Fibroblast of lung (primary cell): ENCODE results near the gene GABRB3. TPM values are rescaled to one million over a fixed set of nuclear protein-coding genes. Genes with fewer than 3 reads are reported as not detected.

Experiments
- DNase-seq, 2 donors: peaks; one replicate each; pipeline versions ENCODE4 v3.0.0 to v3.0.0-alpha.2; 2010; ENCODE audit warnings: low read depth in 2 of 2
- H2AFZ ChIP-seq: 2 replicates; pipeline ENCODE4 v1.5.1; 2012; ENCODE audit warnings: low read length, control low read depth, inconsistent platforms
- H3K27ac ChIP-seq: 2 replicates; pipeline ENCODE4 v1.5.1; 2011; ENCODE audit warnings: low read length, control low read depth; ENCODE audit not compliant: insufficient read depth
- H3K27me3 ChIP-seq: 2 replicates; pipeline ENCODE4 v1.5.1; 2011; ENCODE audit warnings: mild to moderate bottlenecking, low read length; ENCODE audit not compliant: control insufficient read depth, insufficient read depth
- H3K36me3 ChIP-seq: 2 replicates; pipeline ENCODE4 v1.5.1; 2011; ENCODE audit warnings: low read length; ENCODE audit not compliant: control insufficient read depth, insufficient read depth
- H3K4me1 ChIP-seq: 2 replicates; pipeline ENCODE4 v1.5.1; 2011; ENCODE audit warnings: low read length; ENCODE audit not compliant: control insufficient read depth, insufficient read depth; ENCODE audit errors: extremely low read depth
- H3K4me2 ChIP-seq: 2 replicates; pipeline ENCODE4 v1.5.1; 2011; ENCODE audit warnings: low read length, control low read depth; ENCODE audit not compliant: insufficient read depth; ENCODE audit errors: extremely low read depth
- H3K4me3 ChIP-seq, 4 experiments: fragments of 200-600 bp in 1 of 4; sonication (generic) in 1 of 4; replicated peaks in 1 of 4; 2 replicates each; pipeline ENCODE4 v1.5.1; 2011 to 2016; ENCODE audit warnings: low read length in 4 of 4, low read depth in 3 of 4, mild to moderate bottlenecking in 3 of 4, control low read depth in 2 of 4, inconsistent platforms in 1 of 4, mixed read lengths in 1 of 4; ENCODE audit not compliant: insufficient read depth in 1 of 4; ENCODE audit errors: control extremely low read depth in 1 of 4
- H3K79me2 ChIP-seq: 2 replicates; pipeline ENCODE4 v1.5.1; 2012; ENCODE audit warnings: mild to moderate bottlenecking, low read length, inconsistent platforms; ENCODE audit not compliant: control insufficient read depth, insufficient read depth
- H3K9ac ChIP-seq: 2 replicates; pipeline ENCODE4 v1.5.1; 2011; ENCODE audit warnings: mild to moderate bottlenecking, low read length, control low read depth; ENCODE audit not compliant: insufficient read depth
- H3K9me3 ChIP-seq: 2 replicates; pipeline ENCODE4 v1.5.1; 2012; ENCODE audit warnings: low read depth, low read length; ENCODE audit not compliant: control insufficient read depth, insufficient read depth
- H4K20me1 ChIP-seq: 2 replicates; pipeline ENCODE4 v1.5.1; 2011; ENCODE audit warnings: low read length; ENCODE audit not compliant: control insufficient read depth, insufficient read depth; ENCODE audit errors: extremely low read depth
- CTCF ChIP-seq, 2 donors: IDR thresholded peaks in 1 of 2; conservative IDR thresholded peaks in 1 of 2; 1 replicate in 1 of 2; 2 replicates in 1 of 2; pipeline ENCODE4 v1.5.1; 2011 to 2012; ENCODE audit warnings: low read length in 2 of 2, control low read depth in 1 of 2, inconsistent platforms in 1 of 2, low read depth in 1 of 2, mild to moderate bottlenecking in 1 of 2
- EZH2 ChIP-seq: IDR thresholded peaks from 2 replicates; pipeline ENCODE4 v1.5.1; 2012; ENCODE audit warnings: low read length, control low read depth, mild to moderate bottlenecking; ENCODE audit errors: missing control alignments
- polyA plus RNA-seq, 2 donors: library from polyadenylated mRNA; depleted of rRNA in 1 of 2; stranded (reverse) in 1 of 2; unstranded in 1 of 2; fragments of >200 nt; gene quantifications; 2 replicates each; pipeline ENCODE4 v1.2.1, GENCODE V29; 2011 to 2012; ENCODE audit warnings: missing spikeins in 1 of 2
- total RNA-seq: library from RNA; depleted of rRNA; stranded (reverse); fragments of >200 nt; gene quantifications from 2 replicates; pipeline ENCODE4 v1.2.1, GENCODE V29; 2014

Gene GABRB3
- total and polyA plus RNA-seq, 2 donors (not counting 1 experiment from before 2014, with no cell fraction given), result 1.1 to 1.5 TPM

GRCh38 chr15:26739791-26740190, 33.1 kb downstream of the GABRB3 start:
- Histone ChIP-seq H4K20me1 (no peaks in the 10 kb centered on the region), H3K9ac (no peak overlapping the region), H3K27me3 (no peaks in the 10 kb centered on the region), H3K9me3 (no peaks in the 10 kb centered on the region), H2AFZ (no peak overlapping the region), H3K27ac (no peak overlapping the region), H3K4me2 (no peak overlapping the region), H3K36me3 (no peaks in the 10 kb centered on the region), H3K4me1 (no peaks in the 10 kb centered on the region), H3K79me2 (no peaks in the 10 kb centered on the region), H3K4me3 (no peak overlapping the region)
- TF ChIP-seq EZH2 (no peak), CTCF (conservative IDR thresholded peaks at IDR 0.05 in 1 of 2, IDR thresholded peaks at IDR 0.05 in 1 of 2; ENCODE audit: low read depth in 1 of 2, low read length in 2 of 2) (no peak)
- no peak for DNase-seq

- TF ChIP-seq EZH2 (no peak), CTCF (conservative IDR thresholded peaks at IDR 0.05 in 1 of 2, IDR thresholded peaks at IDR 0.05 in 1 of 2; ENCODE audit: low read depth in 1 of 2, low read length in 2 of 2) (no peak)
- no peak overlapping the region for H3K9ac ChIP-seq
These were observed 33.9 kb downstream of the GABRB3 start for GRCh38 chr15:26738996-26739395.

GRCh38 chr15:26736502-26737248, 36.2 kb downstream of the GABRB3 start:
- Histone ChIP-seq H3K27ac (no peak overlapping the region), H4K20me1 (no peaks in the 10 kb centered on the region)

More at GRCh38 chr15:26738996-26739395, 33.9 kb downstream of the GABRB3 start:
- Histone ChIP-seq H3K4me3 (no peak overlapping the region), H3K4me1 (no peaks in the 10 kb centered on the region), H4K20me1 (no peaks in the 10 kb centered on the region), H3K9me3 (no peaks in the 10 kb centered on the region), H3K27me3 (no peaks in the 10 kb centered on the region), H3K4me2 (no peak overlapping the region), H3K36me3 (no peaks in the 10 kb centered on the region), H2AFZ (no peak overlapping the region), H3K27ac (no peak overlapping the region), H3K79me2 (no peaks in the 10 kb centered on the region)
- no peak for DNase-seq

More at GRCh38 chr15:26736502-26737248, 36.2 kb downstream of the GABRB3 start:
- no peak for DNase-seq
- H3K9me3 ChIP-seq, result no peaks in the 10 kb centered on the region
- H3K27me3 ChIP-seq, result no peaks in the 10 kb centered on the region
- H3K9ac ChIP-seq, result no peak overlapping the region
- TF ChIP-seq CTCF (conservative IDR thresholded peaks at IDR 0.05 in 1 of 2, IDR thresholded peaks at IDR 0.05 in 1 of 2; ENCODE audit: low read depth in 1 of 2, low read length in 2 of 2), result no peak
- no peak for TF ChIP-seq EZH2
- no peak overlapping the region for H3K4me2 ChIP-seq
- H3K4me3 ChIP-seq, result no peak overlapping the region
- H3K79me2 ChIP-seq, result no peaks in the 10 kb centered on the region
- no peaks in the 10 kb centered on the region for H3K4me1 ChIP-seq
- H2AFZ ChIP-seq, result no peak overlapping the region
- H3K36me3 ChIP-seq, result no peaks in the 10 kb centered on the region
